HG03342 (cell line): Measurements from ENCODE around the gene MYCBPAP.

Experiments
- ATAC-seq: cut with Tn5 transposase; IDR thresholded peaks from one replicate; pipeline ENCODE4 v1.9.1; 2021; ENCODE audit warnings: mild to moderate bottlenecking, moderate library complexity; ENCODE audit not compliant: unreplicated experiment

MYCBPAP gene

GRCh38 chr17:50507871-50508572 is at the start of gene MYCBPAP:
Gene MYCBPAP, plus strand, starts transcription at chr17:50508439. Its CDS starts 236 bp downstream, at chr17:50508675.
- no peak for ATAC-seq

- ATAC-seq = no peak
Observed at GRCh38 chr17:50458701-50459676, 49.2 kb upstream of the MYCBPAP start.

DNA sequence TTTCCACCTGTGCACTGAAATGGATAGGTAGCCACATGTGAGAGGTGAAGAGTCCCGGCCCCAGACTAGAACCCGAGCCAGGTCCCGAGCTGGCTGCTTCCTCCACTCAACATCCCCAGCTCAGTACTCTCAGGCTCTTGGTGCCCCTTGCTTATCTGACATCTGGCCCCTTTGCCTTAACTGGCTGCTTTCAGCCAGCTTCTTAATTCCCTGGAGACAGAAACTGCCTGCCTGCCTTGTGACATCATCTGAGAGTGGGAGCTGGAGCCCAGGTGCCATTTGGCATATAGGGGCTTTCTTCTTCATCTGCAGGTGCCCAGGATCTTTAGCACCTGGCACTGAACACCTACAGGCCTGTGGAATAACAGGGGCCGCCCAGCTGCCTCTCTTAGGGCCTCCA is 48.5 kb upstream of the MYCBPAP start:
- ATAC-seq = no peak

DNA sequence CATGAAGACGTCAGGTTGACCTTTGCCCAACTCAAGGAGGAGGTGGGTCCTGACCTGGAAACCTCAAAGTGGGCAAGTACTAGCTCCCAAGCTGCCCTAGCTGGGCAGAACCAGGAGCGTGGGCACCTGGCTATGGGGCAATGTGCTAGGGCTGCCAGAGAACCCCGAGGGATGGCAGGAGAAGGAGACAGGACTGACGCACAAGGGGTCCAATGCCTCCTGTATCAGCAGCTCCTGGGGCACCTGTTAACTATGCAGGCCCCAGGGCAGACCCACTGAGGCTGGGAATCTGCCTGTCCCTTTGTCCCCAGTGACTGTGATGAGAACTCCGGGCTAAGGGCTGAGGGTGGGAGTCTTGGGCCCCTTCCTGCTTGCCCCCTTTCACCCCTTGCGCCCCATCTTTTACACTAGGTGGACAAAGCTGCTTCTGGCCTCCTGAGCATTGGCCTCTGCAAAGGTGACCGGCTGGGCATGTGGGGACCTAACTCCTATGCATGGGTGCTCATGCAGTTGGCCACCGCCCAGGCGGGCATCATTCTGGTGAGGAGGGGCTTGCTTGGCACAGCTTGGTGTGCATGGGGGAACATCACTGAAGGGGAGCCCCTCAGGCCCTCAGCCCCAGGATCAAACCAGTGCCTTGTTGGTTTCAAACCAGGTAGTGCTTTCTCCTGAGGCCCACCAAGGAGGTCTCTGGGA is 47.3 kb upstream of the MYCBPAP start:
- no peak for ATAC-seq

DNA sequence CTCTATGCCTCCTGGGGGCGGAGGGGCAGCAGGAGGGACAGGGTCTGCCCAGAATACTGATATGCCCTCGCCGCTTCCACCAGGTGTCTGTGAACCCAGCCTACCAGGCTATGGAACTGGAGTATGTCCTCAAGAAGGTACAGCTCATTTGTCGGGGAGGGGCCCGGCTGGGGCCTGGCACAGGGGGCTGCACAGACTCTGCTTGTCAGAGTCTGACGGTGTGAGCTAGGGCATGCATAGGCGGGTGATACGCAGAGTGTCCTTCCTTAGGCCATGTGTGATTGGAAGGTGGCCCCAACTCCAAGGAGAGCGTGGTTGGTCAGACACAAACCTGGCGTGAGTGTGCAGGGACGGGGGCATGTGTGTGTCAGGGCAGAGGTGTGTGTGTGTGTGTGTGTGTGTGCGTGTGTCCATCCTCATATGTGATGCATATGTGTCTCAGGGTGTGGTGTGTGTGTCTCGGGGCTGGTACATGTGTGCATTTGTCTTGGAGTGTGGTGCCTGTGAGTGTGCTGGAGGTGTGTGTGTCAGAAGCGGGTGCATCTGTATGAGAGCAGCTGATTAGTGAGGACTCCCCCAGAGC is 46.6 kb upstream of the MYCBPAP start:
- no peak for ATAC-seq

GRCh38 chr17:50462446-50462845 is 45.8 kb upstream of the MYCBPAP start:
- no peak for ATAC-seq

- ATAC-seq = no peak
Observed at GRCh38 chr17:50464121-50464520, 44.1 kb upstream of the MYCBPAP start.

DNA sequence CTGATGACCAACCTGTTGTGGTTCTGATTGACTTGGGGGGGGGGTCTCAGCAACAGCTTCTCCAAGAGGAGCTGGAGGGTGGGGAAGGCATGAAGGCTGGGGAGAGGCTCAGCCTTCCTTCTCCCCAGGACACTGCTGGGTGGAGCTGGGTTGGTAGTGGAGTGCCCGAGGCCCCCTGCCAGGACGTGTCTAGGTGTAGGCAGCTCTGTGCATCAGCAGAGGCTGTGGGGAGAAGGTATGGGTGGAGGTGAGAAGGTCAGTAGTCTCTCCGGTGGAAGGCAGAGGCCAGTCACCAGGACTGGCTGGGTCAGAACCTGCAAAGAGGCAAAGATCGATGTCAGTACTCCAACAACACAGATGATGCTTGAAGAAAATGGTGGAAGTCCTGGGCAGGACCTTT is 43.5 kb upstream of the MYCBPAP start:
- ATAC-seq = no peak

- no peak for ATAC-seq
Observed at GRCh38 chr17:50465171-50465570, 43.1 kb upstream of the MYCBPAP start.

DNA sequence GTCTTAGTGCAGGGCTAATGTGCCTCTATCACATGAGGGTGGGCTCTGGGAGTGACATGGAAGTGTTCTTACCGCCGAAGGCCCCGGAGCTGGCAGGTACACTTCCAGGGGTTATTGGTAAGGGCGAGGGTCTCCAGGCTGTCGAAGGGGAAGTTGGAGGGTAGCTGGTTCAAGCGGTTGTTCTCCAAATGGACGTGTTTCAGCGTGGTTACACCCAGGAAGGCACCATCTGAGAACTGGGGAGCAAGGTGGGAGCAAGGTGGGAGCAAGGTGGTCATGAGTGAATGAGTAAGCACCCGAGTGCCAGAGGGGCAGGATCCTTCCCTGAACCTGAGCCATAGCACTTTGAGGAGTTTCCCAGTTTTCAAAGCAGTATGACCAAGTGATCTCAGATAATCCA is 42.6 kb upstream of the MYCBPAP start:
- ATAC-seq = no peak

DNA sequence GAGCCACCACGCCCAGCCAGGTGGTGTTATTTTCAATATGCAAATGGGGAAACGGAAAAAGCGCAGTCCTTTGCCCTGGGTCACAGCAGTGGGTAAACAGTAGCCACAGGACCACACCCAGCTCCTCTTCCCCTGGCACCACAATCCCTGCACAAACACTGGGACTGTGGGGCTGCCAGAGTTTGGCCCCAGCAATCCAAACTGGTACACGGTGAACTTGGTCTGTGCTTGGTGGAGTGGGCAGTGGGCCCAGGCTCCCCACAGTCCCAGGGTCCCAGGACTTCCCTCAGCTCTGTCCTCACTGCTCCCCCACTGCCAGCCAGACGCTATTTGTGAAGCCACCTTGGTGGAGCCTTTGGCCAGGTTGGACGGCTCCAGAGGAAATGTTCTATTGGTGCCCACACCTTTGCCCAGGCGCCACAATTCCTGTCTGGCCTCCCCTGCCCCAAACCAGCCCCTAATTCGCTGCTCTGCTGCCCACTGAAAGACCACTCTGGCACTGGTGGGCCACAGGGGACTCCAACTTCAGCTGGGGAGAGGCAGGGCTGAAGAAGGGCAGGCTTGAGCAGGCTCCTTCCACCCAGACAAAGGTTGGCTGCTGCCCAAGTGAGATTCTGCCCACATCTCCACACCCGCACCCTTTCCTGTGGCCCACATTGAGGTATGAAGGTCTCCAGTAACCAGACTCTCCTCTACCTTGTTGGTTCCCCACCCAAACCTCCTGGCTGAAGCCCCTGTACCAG is 41.7 kb upstream of the MYCBPAP start:
- ATAC-seq = no peak

DNA sequence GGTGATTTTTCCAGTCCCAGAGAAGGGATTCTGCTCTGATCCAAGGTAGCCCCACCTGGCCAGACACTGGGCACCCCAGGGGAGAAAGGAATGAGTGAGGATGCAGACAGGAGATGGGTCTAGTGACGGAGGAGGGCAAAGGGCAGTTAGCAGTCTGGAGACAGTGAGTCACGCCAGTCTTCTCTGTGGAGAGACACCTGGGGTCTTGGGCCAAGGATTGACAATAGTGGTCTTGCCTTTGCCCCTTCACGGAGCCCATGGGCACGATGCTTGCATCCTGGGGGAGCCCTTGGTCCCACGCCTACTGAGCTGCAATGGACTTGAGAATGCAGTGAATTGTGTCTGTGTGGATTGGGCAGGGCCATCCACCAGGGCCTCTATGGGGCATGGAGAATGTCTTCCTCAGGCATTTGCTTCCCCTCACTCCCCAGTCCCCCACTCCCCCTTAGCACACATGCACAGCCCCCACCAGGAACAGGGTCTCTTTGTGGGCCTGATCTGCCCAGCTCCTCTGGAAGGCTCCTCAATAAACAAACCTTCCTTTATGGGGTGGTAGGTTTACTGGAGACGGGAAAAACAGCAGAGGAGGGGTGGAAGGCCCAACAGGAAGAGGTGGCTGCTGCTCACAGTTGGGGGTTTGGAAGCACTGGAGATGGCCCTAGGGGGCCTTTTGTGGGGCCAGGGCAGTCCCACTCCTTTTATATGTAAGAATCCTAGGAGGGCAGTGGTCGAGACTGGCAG is 41.0 kb upstream of the MYCBPAP start:
- no peak for ATAC-seq

DNA sequence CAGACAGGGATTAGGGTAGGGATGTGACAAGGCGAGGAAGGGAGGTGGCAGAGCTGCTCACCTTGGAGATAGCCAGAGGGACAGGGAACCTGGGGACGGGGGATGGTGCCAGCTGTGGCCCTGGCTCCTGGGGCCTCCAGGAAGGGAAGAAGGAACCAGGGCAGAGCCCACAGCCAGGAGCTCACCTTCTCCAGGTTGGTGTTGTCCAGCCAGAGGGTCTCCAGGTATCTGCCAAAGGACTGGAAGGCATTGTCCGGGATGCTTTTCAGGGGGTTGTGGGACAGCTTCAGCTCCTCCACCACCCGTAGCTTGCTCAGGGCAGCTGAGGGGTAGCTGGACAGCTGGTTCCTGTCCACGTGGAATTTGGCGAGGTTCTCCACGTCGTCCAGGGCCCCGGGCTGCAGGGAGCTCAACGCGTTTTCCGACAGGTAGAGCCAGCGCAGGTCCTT is 40.4 kb upstream of the MYCBPAP start:
- no peak for ATAC-seq

DNA sequence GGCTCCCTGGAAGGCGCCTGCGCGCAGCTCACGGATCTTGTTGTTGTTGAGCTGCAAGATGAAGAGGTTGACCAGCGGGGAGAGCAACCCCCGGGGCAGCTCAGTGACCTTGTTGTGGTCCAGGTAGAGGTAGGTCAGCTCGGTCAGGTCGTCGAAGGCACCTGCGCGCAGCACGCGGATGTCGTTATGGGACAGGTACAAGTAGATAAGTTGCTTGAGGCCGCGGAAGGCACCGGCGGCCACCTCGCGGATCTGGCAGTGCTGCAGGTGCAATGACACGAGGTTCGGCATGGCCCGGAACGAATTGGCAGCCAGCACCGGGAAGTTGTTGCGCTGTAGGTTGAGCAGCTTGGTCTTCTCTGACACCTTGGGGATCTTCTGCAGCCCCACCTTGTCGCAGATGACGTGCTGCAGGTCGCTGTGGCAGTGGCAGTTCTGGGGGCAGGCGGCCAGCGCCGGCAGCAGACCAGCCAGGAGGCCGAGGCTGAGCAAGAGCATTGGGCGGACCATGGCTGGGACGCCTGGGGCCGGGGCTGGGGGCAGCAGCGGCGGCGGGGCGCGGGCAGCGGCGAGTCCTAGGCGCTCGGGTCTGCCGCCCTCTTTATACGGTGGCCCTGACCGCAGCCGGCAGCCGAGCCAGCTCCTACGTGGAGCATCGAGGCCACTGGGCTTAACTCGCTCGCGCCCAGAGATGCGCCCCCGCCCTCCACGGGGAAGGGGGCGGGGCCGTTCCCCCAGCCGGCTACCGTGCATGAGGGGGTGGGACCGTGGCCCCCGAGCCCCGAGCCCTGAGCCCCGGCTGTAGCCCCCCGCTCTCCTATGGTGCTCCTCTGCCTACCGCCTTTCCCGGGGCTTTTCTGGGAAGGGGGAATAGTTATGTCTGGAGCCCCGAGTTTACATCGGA is 39.7 kb upstream of the MYCBPAP start, which contains the start of gene CHAD:
Gene CHAD (minus strand): TSS at position 577 of the 904 bp plus-strand sequence. CDS start 67 bp downstream, at position 510.
- no peak for ATAC-seq

DNA sequence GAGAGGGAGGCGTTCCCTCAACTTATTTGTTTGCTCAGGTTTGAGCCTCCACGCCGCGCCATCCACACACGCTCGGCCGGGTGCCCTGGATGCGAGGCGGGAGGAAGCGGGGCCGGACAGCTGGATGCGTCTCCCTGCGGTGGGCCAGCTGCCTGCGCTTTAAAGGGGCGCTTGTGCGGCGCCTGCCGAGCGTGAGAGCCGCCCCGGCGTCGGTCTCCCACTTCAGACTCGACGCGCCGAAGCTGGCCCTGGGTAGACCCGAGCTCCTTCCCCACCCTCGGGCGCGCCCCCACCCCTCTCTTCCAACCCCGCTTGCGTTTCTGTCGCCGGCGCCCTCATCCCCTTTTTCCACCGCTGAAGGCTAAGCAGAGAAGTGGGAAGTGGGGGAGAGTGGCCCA is 39.0 kb upstream of the MYCBPAP start:
- ATAC-seq = no peak

- ATAC-seq = no peak
Observed at GRCh38 chr17:50469671-50470305, 38.5 kb upstream of the MYCBPAP start.

DNA sequence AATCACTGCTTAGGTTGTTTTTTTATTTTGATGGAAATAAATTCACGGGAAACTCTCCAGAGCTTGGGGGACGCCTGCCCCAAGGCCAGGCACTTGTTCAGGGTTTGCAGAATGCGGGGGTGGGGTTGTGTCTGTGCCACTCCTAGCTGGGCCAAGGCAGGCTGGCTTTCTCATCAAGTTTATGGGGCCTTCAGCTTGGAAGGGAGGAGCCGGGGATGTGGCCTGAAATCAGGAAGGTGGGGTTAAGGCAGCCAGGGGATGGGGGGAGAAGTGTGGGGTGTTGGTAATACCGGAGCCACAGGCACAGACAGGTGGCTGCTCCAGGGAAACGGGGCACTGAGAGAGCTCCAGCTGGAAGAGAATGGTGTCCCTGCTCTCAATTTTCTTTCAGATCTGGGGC is 37.8 kb upstream of the MYCBPAP start:
- ATAC-seq = no peak
